Stimulated activated CD4-positive, alpha-beta T cell treated with anti-CD3 and anti-CD28 coated beads, TNF-alpha, amount 100 ng/mL, for 4 hours (primary cell): ENCODE results near the gene CPN2.

ENCODE experiments used
- DNase-seq, 3 experiments: peaks; one replicate each; pipeline ENCODE4 v3.0.0-alpha.2; 2020; ENCODE audit warnings: low read depth in 3 of 3

Gene CPN2

GRCh38 chr3:194328942-194329582, 22.1 kb downstream of the CPN2 start:
- DNase-seq: no peak

- DNase-seq: no peak
These were observed 23.0 kb downstream of the CPN2 start for GRCh38 chr3:194328053-194328657.

DNA sequence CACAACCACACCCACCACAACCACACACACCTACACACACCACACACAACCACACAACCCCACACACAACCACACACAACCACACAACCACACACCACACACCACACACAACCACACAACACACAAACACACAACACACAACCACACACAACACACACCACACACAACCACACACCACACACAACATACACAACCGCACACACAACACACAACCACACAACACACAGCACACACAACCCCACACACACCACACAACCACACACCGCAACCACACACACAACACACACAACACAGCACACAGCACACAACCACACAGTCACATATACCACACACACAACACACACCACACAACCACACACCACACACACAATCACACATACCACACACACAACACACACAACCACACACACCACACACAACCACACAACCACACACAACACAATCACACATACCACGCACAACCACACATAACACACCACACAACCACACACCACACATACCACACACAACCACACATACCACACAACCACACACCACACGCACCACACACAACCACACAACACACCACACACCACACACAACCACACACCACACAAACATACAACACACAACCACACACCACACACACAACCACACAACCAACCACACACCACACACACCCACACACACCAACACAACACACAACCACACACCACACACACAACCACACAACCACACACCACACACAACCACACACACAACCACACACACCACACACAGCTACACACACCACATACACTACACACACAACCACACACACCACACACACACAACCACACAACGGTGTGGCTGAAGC, 23.7 kb downstream of the CPN2 start:
- DNase-seq: no peak

GRCh38 chr3:194326968-194327217, 24.2 kb downstream of the CPN2 start:
- no peak for DNase-seq

DNA sequence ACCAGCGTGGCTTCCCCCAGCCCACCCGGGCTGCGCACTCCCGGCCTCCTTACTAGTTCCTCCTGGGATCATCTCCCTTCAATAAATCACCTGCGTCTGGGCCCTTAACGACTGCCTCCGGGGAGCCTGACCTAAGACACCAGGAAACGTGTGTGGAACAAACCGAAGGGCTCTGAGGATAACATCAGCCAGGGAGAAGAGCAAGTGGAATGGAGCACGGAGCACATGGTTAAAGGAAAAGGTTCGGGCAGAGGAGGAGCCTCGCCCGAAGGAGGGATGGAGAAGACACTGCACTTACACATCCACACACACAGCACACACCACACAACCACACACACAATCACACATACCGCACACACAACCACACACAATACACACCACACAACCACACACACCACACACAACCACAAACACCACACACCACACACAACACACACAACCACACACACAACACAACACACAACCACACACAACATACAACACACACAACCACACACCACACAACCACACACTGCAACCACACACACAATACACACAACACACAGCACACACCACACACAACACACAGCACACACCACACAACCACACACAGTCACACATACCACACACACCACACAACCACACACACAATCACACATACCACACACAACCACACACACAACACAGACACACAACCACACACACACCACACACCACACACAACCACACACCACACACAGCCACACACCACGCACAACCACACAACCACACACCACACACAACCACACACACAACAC, 24.7 kb downstream of the CPN2 start:
- DNase-seq: no peak

DNA sequence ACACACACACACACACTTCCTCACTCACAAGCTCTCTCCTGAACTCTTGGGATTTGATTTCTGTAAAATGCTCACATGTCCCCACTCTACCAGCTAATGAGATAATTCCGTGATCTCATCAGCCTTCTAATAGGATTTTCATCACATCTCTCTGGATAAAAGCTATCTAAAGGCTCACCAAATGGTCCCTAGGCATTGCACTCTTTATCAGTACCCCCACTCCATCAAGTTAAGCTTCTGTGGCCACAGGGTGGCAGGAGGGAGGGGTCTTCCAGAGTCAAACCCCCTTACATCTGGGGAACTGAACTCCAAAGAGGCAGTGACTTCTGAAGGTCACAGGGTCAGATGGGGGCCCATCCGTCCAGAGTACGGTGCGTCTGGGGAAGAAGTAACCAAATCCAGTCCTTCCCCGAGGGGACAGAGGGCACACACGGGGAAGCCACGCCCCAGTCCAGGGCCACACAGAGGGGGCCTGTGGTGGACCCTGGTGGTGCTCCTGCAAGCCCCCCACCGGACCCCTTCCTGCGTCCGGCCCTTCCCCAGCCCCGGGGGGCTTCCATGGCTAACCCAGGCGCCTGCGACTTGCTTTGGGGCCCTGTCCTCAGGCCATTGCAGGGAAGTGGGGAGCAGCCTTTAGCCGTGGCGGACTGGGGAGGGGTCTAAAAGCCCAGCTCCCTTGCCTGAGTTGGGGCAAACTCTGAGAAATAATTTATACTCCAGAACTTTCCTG, 25.5 kb downstream of the CPN2 start:
- DNase-seq: no peak

- DNase-seq: no peak
These were observed 26.3 kb downstream of the CPN2 start for GRCh38 chr3:194324823-194325327.

- no peak for DNase-seq
These were observed 27.1 kb downstream of the CPN2 start for GRCh38 chr3:194323785-194324735.

DNA sequence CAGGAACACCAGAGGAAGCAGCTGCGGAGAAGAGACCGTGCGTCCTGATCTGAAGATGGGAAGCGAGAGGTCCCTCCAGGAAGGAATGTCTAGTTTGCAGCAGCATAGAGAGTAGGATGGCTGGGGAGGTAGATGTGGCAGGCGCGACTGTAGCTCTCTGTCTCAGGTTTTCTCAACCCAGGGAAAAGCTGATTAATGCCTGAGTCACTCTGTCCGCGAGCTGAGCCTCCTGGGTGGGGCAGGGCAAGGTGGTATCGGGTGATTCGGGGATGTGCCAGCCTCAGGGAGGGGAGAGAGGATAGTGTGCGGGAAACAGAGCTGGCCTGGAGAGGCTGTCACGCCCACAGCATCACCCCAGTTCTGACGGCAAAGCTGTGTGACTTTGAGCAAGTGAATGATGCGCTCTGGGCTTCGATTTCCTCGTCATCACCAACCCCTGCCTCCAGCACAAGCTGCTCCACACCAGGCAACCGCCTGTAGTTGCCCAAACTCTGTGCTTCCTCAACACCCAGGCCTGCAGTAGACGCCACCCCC, 28.4 kb downstream of the CPN2 start:
- DNase-seq: no peak

- no peak for DNase-seq
These were observed 29.2 kb downstream of the CPN2 start for GRCh38 chr3:194321693-194322640.

- no peak for DNase-seq
These were observed 30.3 kb downstream of the CPN2 start for GRCh38 chr3:194320744-194321243.

- DNase-seq: no peak
These were observed 31.0 kb downstream of the CPN2 start for GRCh38 chr3:194320100-194320499.

GRCh38 chr3:194318511-194319161, 32.5 kb downstream of the CPN2 start:
- no peak for DNase-seq

DNA sequence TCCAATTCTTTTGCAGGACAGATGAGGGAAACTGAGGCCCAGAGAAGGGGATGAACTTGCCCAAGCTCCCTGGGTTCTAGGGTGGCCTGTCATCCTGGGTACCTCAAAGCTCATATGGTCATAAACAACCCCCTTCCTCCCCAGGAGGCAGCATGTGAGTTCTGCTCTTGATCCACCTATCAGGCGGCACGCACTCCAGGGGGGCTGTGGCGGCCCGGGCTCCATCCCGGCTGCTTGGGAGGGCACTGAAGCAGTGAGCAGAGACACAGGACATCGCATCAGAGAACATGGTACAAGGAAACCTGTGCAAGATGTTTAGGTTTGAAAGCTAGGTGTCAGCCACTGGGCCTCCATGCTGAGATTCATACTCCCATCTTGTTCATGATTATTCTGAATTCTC, 34.2 kb downstream of the CPN2 start:
- DNase-seq: no peak

DNA sequence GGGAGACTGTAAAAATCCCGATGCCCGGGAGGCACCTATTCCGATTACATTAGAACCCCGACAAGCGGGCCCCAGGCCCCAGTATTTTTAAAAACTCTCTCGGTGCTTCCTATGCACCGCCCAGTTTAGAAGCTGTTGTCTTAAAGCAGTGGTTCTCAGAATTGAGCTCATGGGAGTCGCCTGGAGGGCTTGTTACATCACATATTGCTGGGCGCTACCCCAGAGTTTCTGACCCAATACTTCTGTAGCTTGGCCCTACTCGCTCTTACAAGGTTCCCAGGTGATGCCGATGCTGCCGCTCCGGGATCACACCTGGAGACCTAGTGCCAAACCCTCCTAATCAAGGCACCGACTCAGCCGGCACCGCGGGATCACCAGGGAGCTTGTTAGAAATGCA, 35.2 kb downstream of the CPN2 start:
- DNase-seq: no peak

DNA sequence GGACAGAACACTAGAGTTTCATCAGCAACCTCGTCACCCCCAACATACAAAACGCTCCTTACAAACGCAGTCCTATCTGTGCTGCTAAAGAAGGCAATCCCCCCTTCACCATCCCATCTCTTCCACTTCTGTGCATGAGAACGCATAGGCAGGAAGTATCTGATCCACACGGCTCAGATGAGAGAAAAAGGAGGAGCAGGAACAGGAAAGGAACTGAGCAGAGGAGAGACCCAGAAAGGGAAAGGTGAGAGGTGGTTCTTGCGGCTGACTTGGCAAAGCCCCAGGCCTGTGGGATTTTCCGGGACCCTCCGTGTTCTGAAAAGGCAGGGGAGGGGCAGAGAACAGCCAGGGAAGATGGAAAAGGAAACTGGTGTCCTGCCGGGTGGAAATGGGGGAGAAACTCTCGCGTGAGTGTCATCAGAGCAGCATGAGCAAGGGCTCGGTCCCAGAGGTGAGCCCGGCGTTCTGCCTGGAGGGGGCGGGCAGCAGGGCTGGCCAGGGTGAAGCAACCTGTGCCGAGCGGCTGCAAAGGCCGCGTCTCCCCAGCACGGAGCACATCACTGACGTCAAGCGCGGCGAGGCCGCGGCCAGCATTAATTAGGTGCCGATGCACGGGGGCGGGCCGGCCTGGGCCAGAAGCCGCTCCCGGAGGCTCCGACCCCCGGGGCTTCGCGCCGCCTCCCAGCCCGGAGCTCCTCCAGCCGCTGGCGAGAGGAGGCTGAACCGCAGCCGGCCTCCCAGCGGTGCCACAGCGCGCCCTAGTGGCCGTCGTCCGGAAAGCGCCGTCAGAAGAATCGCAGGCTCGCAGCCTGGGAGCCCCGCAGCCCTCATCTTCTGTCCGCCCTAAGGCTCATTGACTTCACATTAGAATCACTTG, 35.8 kb downstream of the CPN2 start:
- DNase-seq: peak; percentile 71 to 83 (median 75)

- DNase-seq: no peak
These were observed 36.6 kb downstream of the CPN2 start for GRCh38 chr3:194314388-194315068.
